ENCODE data around the gene RNF208.

Gene RNF208

GRCh38 chr9:137227853-137228505 is 5.9 kb upstream of the RNF208 start:
- DNase-seq (ENCODE audit: low read depth) = no peak

DNA sequence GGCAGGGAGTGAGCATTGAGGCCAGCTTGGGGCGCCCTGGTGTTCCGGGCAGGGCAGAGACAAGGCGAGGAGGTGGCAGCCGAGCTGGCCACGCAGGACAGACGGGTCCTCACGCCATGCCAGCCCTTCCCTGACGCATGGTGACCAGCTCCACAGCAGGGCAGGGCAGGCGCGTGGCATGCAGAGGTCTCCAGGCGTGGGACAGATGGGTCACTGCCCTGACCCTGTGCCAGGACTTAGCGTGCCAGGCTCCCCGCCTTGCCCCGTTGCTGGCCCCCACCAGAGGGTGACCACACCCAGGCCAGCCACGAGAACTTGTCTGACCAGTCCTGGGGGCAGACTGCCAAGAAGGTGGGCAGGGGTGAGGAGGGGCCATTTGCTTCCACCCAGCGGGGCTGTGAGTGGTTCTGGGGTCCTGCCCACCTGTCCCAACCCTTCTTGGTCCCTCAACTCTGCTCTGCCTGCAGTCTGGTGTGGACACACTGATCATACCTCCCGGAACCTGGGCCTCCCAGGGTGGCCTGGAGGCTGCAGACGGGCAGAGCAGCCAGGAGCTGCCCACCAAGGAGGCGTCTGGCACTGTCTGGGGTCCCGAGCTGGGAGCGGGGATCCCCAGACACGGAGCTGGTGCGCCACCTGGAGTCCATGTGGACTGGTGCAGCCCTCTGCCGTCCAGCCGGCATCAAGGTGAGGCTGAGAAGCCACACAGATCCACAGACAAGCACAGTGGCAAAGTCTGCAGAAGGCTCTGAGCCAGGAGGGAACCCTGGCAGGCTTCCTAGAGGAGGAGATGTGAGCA is 5.2 kb upstream of the RNF208 start, which contains the start of gene RNF224:
Gene RNF224 (plus strand): TSS at position 449 of the 799 bp plus-strand sequence. CDS start 834 bp downstream, outside the sequence.
- DNase-seq (ENCODE audit: low read depth) = peak; percentile 51

DNA sequence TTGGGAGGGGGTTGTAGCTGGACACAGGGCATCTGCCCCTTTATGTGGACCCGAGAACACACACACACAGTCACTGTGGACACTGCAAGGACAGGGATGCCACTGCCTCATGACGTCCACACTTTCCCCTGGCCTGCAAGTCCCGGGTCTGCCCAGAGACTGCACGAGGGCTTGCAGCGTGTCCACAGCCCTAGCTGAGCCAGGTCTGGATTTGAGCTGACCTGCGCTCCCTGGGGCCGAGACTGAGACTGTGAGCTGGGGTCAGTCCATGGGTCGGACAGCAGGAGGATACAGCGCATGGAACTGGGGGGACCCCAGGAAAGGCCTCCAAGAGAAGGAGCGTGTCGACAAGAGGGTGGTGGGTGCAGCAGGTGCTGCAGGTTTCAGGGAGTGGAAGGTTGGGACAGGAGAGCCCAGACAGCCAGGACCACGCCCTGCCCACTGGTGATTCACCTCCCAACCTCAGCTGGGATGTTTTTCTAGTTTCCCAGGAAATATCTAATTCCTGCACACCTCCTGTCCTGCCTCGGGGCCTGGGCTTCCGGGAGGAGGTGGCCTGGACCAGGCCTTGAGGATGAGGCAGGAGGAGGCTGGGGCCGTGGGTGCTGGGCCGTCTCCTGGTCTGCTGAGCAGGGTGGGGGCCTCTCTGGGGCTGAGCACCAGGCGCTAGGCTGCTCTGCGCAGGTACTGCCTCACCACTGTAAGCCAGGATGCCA is 4.5 kb upstream of the RNF208 start:
- no peak for DNase-seq (ENCODE audit: low read depth)

GRCh38 chr9:137225699-137226331 is 3.8 kb upstream of the RNF208 start:
- no peak for DNase-seq (ENCODE audit: low read depth)

GRCh38 chr9:137224830-137225694 is 3.0 kb upstream of the RNF208 start, which contains the start of gene CYSRT1:
Gene CYSRT1, plus strand, starts transcription at chr9:137225174. Its CDS starts 448 bp downstream, at chr9:137225622.
- no peak for DNase-seq (ENCODE audit: low read depth)

DNA sequence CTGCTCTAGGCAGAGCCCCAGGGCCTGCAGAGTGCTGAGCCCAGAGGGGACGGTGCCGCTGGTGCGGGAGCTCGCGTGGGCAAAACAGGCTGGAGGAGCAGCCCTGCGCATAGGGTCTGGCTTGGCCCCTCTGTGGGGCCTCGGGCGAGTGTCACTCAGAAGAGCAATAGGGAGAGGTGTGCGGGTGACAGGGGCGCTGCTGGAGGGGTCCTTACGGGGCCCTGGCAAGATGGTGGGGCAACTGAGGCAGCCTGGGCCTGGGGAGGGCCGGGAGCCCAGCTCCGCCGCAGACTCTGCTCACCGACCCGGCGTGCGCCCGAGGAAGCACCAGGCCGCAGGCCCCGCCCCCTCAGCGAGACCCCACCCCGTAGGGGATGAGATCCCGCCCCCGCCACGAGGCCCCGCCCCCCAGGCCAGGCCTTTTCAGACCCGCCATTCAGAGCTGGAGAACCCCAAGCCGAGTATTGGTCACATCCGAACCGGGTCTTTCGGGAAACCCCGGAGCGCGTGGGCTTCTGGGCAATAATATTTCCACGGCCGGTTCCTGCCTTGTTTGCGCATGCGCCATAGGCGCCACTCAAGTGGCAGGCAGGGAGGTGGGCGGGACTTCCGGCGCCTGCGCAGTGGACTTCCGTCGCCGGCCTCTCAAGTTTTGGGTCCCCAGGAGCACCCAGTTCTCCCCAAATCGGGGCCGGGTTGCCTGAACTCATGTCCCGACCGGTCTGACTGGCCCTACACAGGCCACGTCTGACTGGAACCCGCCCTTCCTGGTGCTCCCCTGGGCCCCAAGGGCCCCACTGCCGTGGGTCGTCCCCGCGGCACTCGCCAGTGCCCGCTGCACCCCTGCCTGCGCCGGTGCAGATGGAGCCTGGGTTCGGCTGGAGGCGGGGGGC is 1.3 kb upstream of the RNF208 start:
- DNase-seq (ENCODE audit: low read depth) = peak; percentile 96

DNA sequence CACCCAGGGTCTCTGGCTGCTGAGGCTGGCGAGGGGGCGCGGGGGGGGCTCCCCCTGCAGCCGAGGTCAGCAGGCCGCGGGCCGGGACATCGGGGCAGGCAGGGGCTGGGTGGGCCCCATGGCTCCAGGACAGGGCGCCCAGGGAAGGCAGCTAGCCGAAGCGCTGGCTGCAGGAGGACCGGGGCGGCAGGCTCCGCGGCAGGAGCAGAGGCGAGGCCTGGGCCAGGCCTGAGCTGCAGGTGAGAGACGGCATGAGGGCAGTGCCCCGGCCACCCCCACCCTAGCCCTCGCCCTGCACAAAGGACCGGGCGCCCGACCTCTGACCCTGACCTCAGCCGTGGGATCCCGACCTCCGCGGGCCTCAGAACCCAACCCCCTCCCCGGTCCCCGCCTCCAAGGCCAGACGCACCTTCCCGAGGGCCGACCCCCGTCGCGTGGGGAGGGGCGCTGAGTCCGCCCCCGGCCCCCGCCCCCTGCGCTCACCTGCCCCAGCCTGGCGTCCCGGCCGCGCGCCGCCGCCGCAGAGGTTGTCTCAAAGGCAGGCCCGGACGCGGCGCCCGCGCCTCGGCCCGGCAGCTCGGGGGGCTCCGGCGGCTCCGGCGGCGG is 431 bp downstream of the RNF208 start:
- DNase-seq (ENCODE audit: low read depth) = no peak

GRCh38 chr9:137221095-137221505 is 940 bp downstream of the RNF208 start:
- DNase-seq (ENCODE audit: low read depth) = no peak

GRCh38 chr9:137220317-137221094 is 1.5 kb downstream of the RNF208 start:
- no peak for DNase-seq (ENCODE audit: low read depth)

GRCh38 chr9:137219757-137220316 is 2.2 kb downstream of the RNF208 start:
- DNase-seq (ENCODE audit: low read depth) = no peak

DNA sequence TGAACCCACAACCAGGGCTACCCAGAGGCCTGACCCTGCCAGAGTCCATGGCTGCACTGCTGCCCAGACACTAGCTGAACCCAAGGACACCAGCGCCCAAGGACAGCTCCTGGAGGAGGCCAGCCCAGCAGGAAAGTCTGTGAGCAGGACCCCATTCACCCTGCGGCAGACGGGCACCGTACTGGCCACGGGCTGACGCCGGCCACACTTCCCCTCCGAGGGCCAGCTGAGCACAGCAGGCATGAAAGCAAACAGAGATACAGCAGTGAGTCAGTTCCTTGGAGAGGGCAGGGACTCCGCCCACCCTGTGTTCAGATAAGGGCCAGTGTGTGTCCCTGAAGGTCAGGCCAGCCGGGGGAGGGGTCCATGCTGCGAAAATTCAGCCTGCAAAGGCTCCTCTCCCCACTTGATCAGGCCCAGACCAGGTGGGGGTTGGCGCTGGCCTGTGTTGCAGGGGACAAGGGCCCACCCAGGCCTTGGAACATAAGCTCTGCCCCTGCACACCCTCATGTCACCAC is 3.2 kb downstream of the RNF208 start:
- no peak for DNase-seq (ENCODE audit: low read depth)

GRCh38 chr9:137218212-137218753 is 3.8 kb downstream of the RNF208 start:
- no peak for DNase-seq (ENCODE audit: low read depth)

DNA sequence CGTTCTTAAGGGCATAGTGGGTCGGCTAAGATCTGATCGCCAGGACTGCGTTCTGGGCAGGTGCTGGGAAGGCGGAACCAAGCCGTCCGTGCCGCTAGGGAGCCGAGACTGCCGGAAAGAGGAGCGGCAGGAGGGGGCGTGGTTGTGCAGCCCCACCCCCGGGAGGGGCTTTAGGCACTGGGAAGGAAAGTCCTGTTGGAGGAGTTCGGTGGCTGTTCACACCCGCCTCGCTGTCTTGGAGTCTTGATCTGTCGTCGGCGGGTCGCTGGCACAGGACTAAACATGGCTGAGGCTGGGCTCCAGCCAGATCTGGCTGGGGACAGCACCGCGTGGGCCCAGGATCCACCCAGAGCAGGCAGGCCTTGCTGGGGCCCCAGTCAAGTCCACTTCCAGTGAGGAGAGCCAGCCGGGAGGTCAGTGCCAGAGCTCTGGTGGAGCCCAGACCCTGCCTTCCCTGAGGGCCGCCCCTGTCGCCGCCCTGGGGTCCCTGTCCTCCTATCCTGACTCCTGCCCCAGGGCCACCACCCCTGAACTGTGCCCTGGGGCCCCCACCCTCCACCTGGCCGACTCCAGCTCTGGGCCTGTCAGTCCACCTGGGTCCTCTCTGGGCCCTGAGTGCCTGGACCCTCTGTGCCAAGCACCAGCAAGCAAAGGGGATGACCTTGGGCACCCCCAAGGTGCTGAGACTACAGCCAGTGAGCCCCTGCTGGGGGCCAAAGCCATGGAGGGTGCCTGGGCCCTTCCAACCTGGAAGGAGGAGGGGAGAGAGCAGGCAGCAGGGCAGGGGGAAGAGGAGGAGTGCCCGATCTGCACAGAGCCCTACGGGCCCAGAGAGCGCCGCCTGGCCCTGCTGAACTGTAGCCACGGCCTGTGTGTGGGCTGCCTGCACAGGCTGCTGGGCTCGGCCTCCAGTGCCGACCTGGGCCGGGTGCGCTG is 4.5 kb downstream of the RNF208 start:
- peak; percentile 26 for DNase-seq (ENCODE audit: low read depth)

- DNase-seq (ENCODE audit: low read depth) = no peak
Measured at GRCh38 chr9:137216188-137216965, 5.7 kb downstream of the RNF208 start.

DNA sequence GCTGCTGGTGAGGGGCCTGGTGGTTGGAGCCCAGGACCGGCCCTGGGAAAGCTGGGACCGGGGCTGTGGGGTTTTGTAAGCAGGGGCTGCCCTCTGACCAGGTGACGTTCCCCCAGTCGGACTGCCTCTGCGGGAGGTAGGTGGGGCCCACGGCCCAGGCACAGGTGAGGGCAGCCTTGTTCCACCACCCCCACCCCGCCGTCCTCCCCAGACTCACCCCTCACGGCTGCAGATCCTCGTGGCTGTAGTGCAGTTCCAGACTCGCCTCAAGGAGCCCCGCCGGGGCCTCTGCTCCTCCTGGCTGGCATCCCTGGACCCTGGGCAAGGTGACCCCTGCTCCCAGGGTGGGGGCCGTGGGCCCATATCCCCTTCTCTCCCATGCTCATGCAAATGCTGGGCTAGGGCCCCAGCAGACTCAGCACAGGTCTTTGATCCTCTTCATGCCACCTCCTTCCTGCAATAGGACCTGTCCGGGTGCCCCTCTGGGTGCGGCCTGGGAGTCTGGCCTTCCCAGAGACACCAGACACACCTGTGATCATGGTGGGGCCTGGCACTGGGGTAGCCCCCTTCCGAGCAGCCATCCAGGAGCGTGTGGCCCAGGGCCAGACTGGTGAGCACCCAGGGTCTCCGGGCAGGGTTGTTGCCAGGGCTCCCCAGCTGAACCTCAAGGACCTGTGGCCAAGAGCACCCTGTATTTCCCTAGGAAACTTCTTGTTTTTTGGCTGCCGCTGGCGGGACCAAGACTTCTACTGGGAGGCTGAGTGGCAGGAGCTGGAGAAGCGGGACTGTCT is 6.6 kb downstream of the RNF208 start:
- no peak for DNase-seq (ENCODE audit: low read depth)

Data from fibroblast of gingiva (primary cell).